Activated T-helper 1 cell treated with anti-CD3 and anti-CD28 coated beads, Interleukin-2, amount 50 U/mL, for 16 hours (primary cell): ENCODE results near the gene NDUFAF8.

Experiments used
- DNase-seq, 2 donors: peaks; one replicate each; pipeline ENCODE4 v3.0.0-alpha.2; 2020; ENCODE audit warnings: low read depth in 1 of 2, low spot score in 1 of 2

Gene NDUFAF8

GRCh38 chr17:81251709-81252301 lies 12.7 kb downstream of the NDUFAF8 start:
- DNase-seq, result no peak

GRCh38 chr17:81252326-81252986 lies 13.3 kb downstream of the NDUFAF8 start:
- no peak for DNase-seq

- no peak for DNase-seq
Observed at GRCh38 chr17:81252987-81253329, 13.8 kb downstream of the NDUFAF8 start.

DNA sequence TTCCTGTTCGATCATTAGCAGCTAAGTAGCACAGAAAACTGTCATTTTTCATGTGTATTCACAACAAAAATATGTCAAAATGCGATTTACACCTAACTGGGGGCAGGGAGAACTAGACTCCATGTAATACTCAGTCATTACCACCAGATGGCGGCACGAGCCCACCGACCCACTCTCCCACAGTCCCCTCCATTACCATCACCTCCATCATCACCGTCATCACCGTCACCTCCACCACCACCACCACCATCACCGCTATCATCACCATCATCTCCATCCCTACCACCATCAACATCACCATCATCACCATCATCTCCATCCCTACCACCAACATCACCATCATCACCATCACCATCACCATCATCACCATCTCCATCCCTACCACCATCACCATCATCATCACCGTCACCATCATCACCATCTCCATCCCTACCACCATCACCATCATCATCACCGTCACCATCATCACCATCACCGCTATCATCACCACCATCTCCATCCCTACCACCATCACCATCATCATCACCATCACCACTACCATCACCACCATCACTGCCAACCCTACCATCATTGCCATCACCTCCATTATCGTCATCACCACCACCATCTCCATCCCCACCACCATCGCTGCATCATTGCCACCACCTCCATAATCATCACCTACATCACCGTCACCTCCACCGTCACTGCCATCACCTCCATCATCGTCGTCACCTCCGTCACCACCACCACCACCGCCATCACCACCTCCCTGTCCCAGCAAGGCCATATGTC lies 14.4 kb downstream of the NDUFAF8 start:
- peak; percentile 15 to 41 for DNase-seq

DNA sequence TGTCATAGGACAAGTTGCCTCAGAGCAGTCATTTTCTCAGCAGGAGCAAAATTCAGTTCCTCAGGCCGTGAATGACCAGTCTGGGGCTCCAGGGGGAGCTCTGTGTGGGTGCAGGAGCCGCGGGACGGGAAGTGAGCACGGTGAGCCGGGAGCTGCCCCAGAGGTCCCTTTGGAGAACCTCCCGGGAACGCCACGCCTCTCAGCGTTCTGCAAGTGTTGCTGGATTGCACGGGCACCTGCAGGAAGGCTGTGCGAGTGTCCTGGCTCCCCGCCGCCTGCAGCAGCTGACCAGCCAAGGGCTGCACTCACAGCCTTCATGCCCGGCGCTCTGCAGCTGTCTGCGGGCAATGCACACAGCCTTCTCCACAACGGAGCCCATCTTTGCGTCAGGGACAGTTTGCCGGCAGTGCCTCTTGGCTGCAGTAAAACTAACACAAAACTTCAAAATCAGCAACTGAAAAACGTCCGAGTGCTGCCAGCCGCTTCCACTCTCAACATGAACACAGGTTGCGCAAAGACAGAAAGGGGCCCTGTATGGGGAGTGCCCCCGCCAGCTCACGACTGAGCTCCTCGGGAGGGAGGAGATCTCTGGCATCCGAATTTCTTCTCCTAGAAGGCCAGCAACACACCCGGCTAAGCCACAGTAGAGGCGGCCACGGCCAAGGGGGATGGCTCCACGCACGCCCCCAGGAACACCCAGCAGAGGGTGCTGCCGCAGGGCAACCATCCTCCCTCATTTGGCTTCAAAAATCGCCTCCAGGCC lies 16.0 kb downstream of the NDUFAF8 start:
- no peak for DNase-seq

- DNase-seq, result no peak
Observed at GRCh38 chr17:81256616-81257015, 17.5 kb downstream of the NDUFAF8 start.

DNA sequence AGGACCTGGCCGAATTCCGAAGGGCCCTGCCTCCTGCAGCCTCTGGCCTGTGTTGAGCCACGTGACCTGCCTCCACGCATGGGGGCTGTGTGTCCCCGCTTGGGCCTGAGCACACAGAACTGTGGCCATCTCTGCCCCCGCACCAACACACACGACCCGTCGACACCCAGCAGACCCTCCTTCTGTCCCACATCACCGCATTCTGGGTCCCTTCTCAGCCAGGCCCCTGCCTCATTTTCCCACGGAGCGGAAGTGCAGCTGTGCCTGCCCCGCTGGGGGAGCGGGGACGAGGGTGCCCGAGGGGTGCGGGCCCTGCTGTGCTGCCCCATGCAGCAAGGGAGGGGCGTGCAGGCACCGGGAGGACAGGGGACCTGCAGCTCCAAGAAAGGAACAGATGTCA lies 18.4 kb downstream of the NDUFAF8 start:
- no peak for DNase-seq

DNA sequence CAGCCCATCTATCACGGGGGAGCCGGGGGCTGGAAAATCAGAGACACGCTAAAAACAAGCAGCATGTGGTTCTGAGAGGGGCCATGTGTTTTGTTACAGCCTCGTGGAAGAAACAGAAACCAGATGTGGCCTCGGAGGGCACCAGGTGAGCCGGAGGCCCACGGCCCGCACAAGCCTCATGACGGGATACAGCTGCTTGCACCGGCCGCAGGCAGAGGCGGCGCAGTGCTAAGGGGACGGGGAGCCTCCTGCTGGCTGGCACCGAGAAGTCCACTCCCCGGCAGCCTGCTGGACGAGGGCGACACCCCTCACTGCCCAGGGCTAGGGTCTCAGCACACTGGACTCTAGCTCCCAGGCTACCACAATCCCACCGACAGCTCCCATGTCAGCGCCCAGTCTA lies 19.2 kb downstream of the NDUFAF8 start:
- DNase-seq, result no peak

GRCh38 chr17:81259058-81259605 lies 20.0 kb downstream of the NDUFAF8 start:
- DNase-seq, result no peak

GRCh38 chr17:81260171-81260570 lies 21.1 kb downstream of the NDUFAF8 start:
- no peak for DNase-seq

DNA sequence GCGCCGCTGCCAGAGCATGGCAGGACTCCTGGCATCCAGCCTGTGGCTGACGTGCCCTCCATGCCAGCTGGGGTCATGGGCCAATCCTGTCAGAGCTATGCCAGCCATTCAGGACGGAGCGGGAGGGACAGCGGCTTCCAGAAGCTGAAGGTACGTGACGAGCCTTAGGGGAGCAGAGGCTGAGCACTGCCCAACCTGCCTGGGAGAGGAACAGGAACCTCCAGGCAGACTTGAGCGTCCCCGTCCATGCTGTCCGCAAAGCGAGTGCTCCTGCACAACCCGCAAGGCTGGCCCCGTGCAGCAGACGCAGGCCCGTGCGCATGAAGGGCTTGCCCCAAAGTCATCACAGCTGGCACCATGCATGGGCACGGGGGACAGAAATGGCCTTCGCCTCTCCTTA lies 21.5 kb downstream of the NDUFAF8 start:
- no peak for DNase-seq

GRCh38 chr17:81261096-81261495 lies 22.0 kb downstream of the NDUFAF8 start:
- no peak for DNase-seq

GRCh38 chr17:81261582-81262336 lies 22.6 kb downstream of the NDUFAF8 start:
- no peak for DNase-seq

DNA sequence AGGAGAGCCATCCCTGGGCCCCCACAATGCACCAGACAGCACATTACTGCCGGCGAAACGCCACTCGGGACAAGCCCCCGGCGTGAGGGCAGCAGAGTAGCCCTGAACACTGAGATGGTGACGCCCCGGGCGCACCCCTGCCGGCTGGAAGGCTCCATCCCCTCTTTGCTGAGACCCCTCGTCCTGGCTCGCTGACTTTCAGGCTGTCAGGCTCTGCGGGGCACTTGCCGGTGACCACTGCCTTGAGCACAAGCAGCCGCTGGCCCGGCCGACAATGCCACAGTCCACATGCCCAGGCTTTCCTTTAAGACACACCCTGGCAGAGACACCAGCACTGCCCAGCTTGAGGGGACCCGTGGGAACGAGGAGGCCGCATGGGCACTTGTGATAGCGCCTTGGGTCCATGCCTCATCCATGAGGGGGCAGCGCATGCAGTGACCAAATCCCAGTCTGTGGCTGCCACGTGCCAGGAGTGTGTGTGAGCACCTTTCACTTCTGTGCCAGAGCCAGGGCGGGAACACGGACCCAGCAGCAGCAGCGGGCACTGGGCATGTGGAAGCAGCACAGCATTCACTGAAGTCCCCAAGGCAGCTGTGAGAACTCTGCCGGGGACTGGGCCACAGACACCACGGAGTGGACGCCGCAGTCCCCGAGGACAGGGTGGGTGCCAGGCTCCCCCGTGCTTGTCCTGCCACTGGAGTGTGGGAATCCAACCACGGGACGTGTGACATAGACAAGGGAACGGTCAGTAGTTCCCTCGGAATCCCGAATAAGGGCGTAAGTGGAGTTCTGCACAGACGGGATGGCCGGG lies 24.5 kb downstream of the NDUFAF8 start:
- DNase-seq, result no peak

DNA sequence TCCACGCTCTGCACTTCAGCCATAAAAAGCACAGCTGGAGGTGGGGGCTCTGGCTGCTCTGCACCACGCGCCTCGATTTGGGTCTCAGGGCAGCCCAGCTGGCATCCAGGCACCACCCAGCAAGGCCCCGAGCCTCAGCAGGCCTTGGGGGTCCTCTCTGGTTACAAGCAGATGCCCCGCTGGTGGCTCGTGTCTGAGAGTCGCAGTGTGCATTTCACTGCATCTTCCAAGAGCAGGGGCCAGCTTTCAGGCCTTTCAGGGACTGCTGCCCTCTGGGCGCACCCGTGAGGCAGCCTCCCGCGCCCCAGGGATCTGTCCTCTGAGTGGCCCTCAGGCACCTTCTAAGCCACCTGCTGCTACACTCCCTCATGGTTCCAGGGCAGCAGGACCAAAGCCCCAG lies 25.5 kb downstream of the NDUFAF8 start:
- no peak for DNase-seq

GRCh38 chr17:81265576-81265975 lies 26.5 kb downstream of the NDUFAF8 start:
- no peak for DNase-seq

DNA sequence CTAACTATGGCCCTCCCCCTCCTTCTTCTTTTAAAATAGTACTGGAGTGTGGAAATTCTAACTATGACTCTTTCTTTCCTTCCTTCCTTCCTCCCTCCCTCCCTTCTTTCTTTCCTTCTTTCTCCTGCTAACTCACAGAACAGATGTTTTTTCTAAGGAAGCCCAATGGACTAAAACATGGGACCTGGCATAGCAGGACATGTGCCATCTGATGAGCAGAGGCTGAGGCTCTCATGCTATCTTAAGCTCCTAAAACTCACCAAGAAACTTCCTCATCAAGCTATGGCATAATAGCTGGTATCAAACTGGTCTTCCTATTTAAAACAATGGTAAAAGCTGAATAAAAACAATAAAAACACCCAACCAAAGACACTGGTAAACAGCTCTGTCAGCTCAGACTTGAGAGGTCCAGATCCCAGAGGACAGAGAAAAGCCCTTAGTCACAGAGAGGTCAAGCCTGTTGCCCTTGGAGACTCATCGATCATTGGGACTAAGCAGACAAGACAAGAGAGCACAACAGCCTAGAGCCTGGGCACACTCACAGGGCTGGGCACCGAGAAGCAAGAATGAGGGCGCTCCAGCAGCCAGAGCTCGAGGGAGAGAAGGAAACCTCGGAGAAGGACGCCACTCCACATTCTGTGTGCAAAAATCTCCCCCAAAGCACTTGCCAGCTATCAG lies 28.4 kb downstream of the NDUFAF8 start:
- DNase-seq, result no peak

- no peak for DNase-seq
Observed at GRCh38 chr17:81270279-81270678, 31.2 kb downstream of the NDUFAF8 start.

GRCh38 chr17:81271226-81271625 lies 32.1 kb downstream of the NDUFAF8 start:
- DNase-seq, result no peak
